Right forelimb (tissue), 1 donor: Measurements from ENCODE around the gene SP9.
A peak's percentile ranks its signal among the peaks of the same experiment; 100 is the strongest.

ENCODE experiments used
- DNase-seq: peaks from one replicate; pipeline ENCODE4 v3.0.0-alpha.2; 2018

SP9 gene

DNA sequence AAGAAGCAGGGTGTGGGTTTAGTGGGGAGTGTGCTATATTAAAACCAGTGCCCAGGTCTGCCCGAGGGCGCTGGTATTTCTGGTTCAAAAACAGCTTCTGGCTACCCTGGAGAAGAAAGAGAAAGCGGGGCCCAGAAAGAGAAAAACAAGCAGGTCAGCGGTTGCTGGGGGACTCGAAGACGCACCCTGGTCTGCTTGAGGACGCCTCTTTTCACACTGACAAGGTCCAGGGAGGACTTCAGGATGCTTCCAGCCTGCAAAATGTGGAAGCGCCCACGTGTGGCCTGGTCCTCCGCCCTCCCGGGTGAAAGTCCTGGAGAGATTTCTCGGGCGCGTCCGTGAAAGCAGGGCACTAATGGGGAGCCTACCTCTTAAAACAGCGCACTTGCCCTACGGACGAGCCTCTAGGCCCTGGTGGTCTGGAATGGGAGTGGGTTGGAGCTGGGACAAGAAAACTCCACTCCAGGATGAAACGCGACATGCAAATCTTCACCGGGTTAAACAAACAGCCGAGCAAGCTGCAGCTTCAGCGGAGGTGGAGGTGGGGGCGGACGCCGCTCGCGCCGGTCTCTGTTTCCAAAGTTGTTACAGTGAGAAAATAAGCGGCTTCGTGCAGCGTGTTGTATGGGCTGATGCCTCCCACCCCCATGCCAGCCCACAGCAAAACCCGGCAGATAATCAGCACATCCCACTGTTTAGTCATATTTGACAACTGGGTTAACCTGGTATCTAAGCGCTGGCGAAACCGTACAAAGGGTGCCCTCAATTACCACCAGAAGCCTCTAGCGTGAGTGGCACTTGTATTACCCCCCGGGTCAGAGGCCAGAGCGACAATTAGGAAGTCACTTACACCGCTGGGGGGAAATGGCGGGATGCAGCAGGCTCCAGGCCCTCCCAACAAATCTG, 1.1 kb upstream of the SP9 start:
- peak; percentile 58 for DNase-seq

DNA sequence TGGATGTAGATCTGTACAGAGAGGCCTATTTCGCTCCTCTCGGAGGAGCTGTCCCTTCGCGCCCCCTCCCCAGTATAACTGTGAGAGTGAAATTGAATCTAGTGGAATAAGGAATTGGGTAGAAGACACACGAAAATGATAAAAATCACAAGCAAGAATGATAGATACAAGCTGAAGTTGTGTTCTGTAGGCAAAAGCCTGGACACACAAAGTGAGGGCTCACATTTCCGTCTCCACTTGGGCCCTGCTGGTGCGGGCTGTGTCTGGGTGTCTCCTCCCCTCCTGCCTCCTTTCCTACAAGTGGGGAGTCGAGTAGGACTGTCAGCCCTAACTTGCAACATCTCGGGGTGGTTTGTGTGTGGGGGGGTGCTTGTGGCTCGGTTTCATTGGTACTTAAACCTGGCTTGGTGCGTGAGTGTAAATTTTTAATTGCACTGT, 457 bp upstream of the SP9 start:
- DNase-seq: no peak

DNA sequence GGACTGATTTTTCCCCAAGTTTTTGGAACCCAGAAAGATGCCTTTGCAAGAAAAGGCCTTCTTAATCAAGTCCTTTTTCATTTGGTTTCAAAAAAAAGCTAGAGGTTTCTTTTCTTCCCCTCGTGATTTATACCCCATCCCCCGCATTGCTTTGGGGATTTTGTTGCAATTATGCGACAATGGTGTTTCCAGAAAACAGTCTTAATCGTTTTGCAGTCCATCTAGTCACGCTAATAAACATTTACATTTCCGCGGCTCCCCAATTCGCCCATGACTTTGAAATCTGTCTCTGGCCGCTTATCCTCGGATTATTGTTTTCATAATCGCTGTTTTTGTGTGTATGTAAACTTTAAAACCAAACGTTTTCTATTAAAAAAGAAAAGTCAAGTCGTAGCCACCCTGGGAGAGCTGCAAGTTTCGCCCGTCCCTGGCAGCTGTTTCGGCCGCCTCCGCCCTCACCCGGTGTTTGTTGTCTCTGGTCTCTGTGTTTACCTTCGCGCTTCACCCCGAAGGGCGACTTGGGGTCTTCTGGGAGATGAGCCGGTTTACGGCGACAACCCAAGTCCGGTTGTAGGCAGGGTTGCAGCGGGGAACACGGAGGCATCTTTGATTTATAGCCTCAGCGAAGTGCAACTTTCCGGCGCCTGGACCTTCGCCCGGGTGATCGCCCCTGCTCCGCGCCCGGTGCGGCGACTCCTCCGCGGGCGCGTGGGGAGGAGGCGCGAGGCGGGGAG, 667 bp downstream of the SP9 start:
- DNase-seq: peak; percentile 57

DNA sequence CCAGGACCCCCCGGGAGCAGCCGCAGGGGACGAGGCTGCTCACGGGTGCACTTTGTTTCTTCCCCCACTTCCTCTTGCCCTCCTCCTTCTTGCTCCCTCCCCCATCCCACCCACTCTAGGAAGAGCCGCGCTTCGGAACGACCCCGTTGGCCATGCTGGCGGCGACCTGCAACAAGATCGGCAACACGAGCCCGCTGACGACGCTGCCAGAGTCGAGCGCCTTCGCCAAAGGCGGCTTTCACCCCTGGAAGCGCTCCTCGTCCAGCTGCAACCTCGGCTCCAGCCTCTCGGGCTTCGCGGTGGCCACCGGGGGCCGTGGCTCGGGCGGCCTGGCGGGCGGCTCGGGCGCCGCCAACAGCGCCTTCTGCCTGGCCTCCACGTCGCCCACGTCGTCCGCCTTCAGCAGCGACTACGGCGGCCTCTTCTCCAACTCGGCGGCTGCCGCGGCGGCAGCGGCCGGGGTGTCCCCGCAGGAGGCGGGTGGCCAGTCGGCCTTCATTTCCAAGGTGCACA, 1.3 kb downstream of the SP9 start:
- peak; percentile 66 for DNase-seq

DNA sequence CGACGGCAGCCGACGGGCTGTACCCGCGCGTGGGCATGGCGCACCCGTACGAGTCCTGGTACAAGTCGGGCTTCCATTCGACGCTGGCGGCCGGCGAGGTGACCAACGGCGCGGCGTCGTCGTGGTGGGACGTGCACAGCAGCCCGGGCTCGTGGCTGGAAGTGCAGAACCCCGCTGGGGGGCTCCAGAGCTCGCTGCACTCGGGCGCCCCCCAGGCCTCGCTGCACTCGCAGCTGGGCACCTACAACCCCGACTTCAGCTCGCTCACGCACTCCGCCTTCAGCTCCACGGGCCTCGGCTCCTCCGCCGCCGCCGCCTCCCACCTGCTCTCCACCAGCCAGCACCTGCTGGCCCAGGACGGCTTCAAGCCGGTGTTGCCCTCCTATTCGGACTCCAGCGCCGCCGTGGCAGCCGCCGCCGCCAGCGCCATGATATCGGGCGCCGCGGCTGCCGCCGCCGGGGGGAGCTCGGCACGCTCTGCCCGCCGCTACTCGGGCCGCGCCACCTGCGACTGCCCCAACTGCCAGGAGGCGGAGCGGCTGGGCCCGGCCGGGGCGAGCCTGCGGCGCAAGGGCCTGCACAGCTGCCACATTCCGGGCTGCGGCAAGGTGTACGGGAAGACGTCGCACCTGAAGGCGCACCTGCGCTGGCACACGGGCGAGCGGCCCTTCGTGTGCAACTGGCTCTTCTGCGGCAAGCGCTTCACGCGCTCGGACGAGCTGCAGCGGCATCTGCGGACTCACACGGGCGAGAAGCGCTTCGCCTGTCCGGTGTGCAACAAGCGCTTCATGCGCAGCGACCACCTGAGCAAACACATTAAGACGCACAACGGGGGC, 2.0 kb downstream of the SP9 start:
- peak; percentile 48 for DNase-seq

DNA sequence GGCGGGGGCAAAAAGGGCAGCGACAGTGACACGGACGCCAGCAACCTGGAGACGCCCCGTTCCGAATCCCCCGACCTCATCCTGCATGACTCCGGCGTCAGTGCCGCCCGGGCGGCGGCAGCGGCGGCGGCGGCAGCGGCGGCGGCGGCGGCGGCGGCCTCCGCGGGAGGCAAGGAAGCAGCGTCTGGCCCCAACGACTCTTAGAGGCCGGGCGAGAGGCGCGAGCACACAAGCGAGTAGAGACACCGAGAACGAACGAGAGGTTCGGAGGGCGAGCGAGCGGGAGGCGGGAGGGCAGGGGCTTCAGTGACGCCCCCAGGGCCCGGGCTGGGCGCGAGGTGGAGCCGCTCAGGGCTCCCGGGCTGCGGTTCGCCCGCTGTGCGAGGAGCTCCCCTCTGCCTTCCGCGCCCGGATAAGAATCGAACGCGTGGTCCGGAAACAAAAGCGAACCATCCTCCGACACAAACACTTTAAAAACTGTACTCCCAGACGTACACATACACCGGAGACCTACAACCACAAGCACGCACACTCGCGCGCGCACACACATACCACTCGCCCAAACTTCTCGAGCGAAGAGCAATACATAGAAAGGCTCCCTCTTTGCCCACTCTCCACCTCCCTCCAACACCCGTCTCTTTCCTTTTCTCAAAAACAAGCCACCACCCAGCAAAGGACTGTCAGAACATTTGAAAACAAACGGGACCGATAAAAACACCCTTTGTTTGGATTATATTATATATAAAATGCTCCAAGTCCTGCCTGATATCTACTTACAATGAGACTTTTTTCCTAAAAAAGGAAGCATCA, 2.8 kb downstream of the SP9 start:
- DNase-seq: peak; percentile 77

DNA sequence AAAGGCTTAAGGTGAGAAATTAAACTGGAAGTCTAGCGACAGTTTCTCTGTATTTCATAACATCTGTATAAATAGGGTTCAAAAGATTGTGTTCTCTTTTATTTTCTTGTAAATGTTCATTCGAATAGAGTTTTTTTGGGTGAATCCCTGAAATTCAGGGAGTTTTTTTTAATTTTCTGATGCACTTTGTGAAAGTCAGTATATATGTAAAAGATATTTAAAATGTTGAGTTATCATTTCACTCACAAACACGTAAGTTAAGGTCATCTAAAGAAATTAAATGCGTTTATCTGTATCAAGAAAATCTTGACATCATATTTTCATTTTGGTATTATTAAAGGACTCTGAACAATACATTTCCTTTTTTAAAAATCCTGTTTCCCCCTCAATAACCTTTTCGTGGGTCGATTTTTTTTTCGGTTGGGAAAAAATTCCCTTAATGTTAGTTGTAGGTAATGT, 3.4 kb downstream of the SP9 start:
- no peak for DNase-seq

DNA sequence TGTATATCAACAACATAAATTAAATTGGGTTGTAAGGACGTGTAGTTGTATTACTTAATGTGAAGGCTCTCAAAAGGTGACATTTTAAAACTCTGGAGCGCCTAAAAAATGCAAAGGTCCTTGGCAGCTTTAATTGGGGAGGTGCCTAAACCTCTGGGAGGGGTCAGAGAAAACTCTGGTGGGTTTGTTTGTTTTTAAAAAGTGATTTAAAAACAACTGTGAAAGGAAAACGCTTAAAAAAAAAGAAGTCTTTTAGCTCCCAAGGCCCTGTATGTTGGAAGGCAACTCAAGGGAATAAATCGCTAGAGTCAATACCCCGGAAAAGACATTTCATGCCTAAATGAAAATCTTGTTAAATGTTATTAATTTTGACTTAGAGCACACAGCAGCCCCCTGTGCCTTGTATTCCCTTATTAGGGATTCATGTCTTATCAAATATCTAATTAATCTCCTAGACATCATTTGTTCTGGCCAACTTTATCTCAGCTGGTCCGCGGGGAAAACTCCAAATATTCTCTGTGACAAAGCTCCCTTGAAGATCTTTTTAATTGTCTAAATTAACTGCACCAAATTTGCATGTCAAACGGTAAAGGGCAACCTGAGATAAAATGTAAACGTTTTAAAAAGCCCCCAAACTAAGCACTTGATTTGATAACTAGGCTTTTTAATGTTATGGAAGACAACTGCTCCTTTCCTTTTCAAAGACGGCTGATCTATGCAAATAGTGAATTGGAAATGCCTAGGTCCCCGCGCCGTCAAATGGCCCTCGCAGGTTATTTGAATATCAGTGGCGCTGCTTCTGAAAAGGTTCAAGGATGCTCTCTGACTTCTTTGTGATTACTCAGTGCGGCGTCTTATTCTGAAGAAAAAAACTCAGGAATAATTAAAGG, 4.2 kb downstream of the SP9 start:
- peak; percentile 60 for DNase-seq

DNA sequence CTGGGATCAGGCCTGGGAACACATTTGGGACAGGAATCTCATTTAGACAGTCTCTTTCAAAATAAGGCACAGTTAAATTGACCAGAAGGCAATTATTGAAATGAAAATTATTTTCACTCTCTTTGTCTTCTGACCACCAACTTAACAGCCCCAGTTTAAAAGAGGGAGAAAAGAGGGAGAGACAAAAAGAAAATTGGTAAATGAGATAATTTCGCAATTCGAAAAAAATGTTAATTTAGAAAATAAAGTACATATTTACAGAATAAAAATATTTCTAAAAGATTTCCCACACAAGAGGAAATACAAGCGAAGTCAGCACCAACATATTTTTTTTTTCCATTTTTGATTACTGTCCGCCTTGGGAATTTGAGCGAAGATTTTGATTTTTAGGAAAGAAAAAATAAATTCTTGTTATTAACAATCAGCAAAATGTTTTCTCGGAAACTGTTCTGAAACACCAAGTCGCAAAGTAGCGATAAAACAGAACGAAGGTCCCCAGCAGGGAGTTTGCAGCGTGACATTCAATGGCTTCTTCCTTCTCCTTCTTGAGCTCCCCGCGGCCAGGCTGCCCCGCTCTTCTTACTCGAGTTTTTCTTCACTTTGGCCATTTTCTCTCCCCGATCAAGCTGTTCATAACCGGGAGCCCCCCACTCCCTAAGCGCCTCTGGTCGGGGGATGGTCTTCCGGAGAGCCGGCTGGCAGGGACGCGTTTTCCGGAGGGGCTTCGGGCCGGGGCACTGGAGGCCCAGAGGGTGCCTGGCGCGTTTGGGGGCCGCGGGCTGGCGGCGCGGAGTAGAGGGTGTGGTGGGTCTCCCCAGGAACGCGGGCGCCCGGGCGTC, 5.0 kb downstream of the SP9 start:
- DNase-seq: peak; percentile 57

DNA sequence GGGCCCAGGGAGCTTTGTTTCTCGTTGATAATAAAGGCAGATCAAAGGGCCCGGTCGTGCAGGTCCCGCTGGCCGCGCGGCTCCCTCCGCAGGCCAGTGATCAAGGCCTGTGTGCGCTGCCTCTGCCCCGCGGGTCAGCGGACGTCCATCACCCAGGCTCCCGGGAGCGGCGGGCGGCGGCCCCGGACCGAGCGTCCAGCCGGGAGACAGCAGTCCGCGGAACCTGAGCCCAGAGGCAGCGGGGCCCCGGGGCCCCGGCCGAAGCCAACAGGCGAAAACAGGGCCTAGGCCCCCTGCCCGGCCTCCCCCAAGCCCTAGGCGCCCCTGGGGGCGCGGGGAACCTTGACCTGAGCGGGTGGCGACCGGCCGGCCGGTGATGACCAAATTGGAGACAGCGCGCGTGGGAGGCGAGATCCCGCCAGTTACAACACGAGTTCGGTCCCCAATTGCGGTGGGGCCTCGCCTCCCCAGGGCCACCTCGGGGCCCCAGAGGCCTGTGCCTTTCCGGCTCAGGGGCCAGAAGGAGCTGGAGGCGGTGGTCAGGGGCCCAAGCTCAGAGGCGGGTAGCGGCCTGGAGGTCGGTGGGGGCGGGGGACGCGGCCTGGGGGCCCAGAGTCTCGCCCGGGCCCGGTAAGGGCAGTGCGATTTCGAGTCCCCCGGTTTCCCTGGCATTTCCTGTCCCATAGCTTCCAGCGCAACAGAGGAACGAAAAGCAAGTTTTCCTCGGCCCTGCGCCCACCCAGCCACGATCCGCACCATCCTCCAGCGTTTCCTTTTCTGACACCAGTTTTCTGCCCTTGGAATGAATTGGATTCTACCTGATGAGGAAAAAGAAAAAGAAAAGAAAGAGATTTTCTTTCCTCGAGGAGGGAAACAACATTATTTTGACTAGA, 5.9 kb downstream of the SP9 start:
- peak; percentile 51 for DNase-seq

DNA sequence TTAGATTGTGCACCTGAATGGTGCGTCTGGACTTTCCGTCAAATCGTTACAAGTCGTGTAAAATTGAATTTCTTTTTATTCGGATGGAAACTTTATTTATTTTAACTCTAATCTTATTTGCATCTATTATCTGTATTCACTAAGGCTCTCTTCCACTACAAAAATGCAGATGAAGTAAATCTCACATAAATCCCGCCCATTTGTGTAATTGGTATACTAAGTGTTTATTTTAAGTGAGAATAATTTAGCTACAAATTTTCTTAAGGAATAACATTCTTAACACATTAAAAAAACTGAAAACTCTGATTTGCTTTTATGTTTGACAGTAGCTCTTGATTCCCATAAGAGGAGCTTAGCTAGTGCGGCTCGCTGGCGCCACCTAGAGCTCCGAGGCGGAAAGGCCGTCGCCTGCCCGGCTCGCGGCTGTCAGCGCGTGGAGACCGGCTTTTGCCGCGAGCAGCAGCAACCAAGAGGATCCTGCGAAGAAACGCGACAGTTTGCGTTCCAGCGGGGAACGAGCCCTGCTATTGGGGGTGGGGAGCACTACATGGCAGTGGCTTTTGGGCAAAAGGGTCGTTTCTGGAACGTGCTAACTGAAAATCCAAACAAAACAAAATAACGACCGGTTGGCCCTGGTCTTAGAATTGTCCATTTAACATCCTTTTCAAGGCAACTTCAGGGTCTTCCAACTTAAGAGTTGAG, 6.7 kb downstream of the SP9 start:
- DNase-seq: peak; percentile 94

DNA sequence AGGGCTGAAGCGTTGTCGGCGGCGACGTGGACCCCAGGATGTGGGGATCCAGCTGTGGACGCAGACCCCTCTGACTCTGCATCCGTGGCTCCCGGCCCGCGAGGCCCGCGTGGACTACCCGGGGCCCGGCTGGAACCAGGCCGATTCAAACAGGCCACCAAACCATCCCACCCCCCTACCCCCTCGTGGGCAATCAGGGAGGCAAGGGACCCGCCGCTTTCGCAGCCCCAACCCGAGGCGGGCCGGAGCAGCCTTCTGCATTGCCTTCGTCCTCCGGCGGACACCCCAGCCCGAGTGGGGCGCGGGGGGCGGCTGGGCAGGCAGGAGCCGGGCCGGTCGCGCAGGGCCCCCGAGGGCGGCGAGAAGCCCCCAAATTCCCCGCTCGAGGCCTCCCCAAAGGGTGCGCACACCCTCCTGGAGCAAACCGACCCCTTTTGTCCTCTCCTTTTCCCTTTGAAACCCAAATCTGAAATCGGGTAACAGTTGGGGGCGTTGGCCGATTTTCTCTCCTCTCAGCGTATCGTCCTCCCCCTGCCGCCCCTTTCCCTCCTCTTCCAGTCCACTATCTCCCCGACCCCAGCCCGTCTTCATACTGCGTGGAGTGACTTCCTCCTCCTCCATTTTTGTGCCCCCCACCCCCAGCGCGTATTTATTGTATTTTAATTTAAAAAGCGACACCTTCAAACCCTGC, 7.4 kb downstream of the SP9 start:
- peak; percentile 55 for DNase-seq

DNA sequence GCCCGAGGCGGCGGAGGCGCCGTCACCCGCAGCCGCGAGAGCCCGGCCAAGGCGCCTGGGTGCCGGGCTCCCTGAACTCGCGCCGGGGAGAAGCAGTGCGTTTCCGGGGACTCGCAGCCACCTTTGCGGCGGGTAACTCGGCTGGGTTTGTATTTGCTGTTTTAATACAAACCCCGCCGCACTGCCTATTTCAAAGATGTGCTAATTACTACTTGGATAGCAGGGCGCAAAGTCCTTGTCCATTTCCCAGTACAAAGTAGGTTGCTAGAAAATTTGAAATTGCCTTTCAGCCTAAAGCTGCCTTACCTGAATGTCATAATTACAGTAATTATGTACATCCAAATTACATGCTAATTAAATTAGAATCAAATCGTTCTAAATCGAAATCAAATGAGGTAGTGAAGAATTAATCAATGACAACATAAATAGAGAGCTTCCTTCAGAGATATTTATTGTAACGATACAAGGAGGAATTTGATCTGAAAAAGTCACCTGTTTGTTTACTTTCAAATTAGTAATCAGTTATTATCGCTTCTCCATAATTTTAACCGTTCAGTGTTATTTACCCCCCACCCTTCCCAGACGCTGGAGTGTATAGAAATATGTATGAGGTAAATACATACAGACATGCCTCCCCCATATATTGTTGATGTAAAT, 8.1 kb downstream of the SP9 start:
- DNase-seq: peak; percentile 53

DNA sequence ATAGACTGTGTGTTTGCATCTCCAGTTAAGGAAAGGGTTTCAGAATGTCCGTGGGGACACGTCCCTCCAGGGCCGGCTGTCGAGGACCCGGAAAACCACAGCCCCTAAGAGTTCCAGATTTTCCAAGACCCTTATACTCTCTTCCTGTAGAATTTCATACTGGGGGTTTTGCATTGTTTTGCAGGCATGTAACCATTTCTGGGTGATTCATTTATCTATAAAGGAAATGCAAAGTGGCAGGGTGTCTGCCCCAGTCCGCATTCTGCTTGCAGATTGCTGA, 8.5 kb downstream of the SP9 start:
- DNase-seq: peak; percentile 52

DNA sequence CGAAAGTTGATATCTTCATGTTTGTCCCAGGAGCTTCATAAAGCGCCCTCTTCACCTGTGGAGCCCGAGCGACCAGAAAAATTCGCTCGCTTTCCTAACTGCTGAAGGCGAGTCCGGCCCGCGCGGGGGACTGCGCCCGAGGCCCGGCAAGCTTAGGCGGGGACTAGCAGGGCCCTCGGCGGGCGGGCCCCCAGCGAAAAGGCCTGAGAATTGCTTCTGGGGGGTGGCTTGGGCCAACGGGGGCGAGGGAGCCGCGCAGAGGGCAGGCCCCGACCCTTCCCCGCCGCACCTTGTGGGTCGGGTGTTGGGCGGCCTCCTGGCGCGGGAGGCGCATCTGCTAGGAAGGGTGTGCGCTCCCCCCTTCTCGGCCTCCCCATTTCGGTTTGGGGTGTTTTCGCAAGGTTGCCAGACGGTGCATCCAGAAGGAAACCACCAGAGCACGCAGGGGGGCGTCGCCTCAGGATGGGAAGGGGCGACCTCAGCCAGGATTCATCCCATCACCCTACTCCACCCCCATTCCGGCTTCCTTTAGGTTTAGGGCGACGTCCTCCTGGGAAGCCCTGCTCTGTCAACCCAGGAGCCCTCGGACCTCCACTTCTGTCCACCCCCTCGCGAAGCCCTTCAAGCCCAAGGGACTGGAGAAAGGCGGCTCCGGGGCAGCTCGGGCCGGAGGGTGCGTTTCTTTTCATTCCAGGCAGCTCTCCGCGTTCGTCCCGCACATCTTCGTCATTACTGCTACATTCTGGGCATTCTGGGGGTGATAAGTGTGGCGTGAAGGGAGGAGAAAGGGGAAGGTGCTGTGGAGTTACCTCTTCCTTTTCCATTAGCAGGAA, 9.1 kb downstream of the SP9 start:
- no peak for DNase-seq
